ENCODE data around the gene NBPF19.
"Not testable (repeated sequence)": the region's sequence is repeated elsewhere in the genome, so short reads cannot be mapped to it uniquely, and the experiment has no call there.

The NBPF19 gene

DNA sequence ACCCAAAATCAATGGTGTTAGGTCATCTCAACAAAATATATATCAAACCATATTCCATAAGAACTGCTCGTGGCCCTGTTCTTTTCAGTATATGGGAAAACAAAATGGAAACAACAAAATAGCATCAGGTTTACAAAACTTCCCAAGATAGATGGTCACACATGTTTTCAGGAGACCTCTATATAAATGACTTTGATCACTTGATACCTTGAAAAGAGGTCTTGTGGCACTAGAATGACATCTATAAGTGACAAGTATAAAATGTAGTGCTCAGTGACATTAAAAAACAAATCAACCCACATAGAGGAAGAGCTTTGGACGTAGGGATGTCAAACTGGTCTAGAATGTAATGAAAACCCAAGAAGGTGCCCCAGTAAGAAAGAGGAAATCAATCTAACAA, at the start of gene NBPF19:
Gene NBPF19, plus strand, starts transcription at position 301 of the 400 bp plus-strand sequence. CDS start 888 bp downstream, outside the sequence.
- TF ChIP-seq, protein P1, sequence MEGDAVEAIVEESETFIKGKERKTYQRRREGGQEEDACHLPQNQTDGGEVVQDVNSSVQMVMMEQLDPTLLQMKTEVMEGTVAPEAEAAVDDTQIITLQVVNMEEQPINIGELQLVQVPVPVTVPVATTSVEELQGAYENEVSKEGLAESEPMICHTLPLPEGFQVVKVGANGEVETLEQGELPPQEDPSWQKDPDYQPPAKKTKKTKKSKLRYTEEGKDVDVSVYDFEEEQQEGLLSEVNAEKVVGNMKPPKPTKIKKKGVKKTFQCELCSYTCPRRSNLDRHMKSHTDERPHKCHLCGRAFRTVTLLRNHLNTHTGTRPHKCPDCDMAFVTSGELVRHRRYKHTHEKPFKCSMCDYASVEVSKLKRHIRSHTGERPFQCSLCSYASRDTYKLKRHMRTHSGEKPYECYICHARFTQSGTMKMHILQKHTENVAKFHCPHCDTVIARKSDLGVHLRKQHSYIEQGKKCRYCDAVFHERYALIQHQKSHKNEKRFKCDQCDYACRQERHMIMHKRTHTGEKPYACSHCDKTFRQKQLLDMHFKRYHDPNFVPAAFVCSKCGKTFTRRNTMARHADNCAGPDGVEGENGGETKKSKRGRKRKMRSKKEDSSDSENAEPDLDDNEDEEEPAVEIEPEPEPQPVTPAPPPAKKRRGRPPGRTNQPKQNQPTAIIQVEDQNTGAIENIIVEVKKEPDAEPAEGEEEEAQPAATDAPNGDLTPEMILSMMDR (IDR thresholded peaks at IDR 0.05), result not testable (repeated sequence)

All from LNCAP (cell line).